BE2C (cell line): ENCODE results near the gene TLCD3B.
A peak's percentile ranks its signal among the peaks of the same experiment; 100 is the strongest.
"Not testable (repeated sequence)": the region's sequence is repeated elsewhere in the genome, so short reads cannot be mapped to it uniquely, and the experiment has no call there.

Source experiments
- DNase-seq: peaks from one replicate; pipeline ENCODE4 v3.0.0-alpha.2; 2020
- H3K27me3 ChIP-seq: fragments of 250-450 bp; sonication (Bioruptor Pico); 2 replicates; pipeline ENCODE4 v1.5.1; 2020; ENCODE audit warnings: mild to moderate bottlenecking
- H3K36me3 ChIP-seq: fragments of 250-450 bp; sonication (Bioruptor Pico); 2 replicates; pipeline ENCODE4 v1.5.1; 2020; ENCODE audit warnings: mild to moderate bottlenecking
- H3K4me1 ChIP-seq: fragments of 250-450 bp; sonication (Bioruptor Pico); 2 replicates; pipeline ENCODE4 v1.5.1; 2020
- H3K4me3 ChIP-seq: 2 replicates; pipeline ENCODE4 v1.5.1; 2011; ENCODE audit warnings: low read depth, low read length
- H3K9me3 ChIP-seq: fragments of 250-450 bp; sonication (Bioruptor Pico); 2 replicates; pipeline ENCODE4 v1.5.1; 2020
- CTCF ChIP-seq: IDR thresholded peaks from 2 replicates; pipeline ENCODE4 v1.5.1; 2012; ENCODE audit warnings: mild to moderate bottlenecking, low read depth, low read length

Gene TLCD3B

GRCh38 chr16:30016555-30017276 is 14.4 kb downstream of the TLCD3B start:
- Histone ChIP-seq H3K4me1 (no peaks in the 10 kb centered on the region), H3K36me3 (no peaks in the 10 kb centered on the region)

GRCh38 chr16:30015450-30015849 is 15.6 kb downstream of the TLCD3B start:
- not testable (repeated sequence) for H3K27me3 ChIP-seq, H3K36me3 ChIP-seq, DNase-seq, H3K4me1 ChIP-seq, H3K9me3 ChIP-seq, H3K4me3 ChIP-seq

More at GRCh38 chr16:30016555-30017276, 14.4 kb downstream of the TLCD3B start:
- DNase-seq, result no peak
- no peak overlapping the region for H3K4me3 ChIP-seq
- H3K27me3 ChIP-seq, result no peaks in the 10 kb centered on the region
- no peak for TF ChIP-seq CTCF
- H3K9me3 ChIP-seq, result no peaks in the 10 kb centered on the region

- not testable (repeated sequence) for H3K27me3 ChIP-seq, H3K36me3 ChIP-seq, H3K4me3 ChIP-seq, H3K4me1 ChIP-seq, H3K9me3 ChIP-seq, DNase-seq
Observed at GRCh38 chr16:30012598-30012997, 18.5 kb downstream of the TLCD3B start.

- no peak overlapping the region; the same call in 1 of the 2 replicates for H3K4me3 ChIP-seq
- no peak for TF ChIP-seq CTCF
- H3K4me1 ChIP-seq, result no peaks in the 10 kb centered on the region
- DNase-seq, result no peak
- H3K9me3 ChIP-seq, result no peaks in the 10 kb centered on the region
- no peaks in the 10 kb centered on the region for H3K36me3 ChIP-seq
- no peaks in the 10 kb centered on the region for H3K27me3 ChIP-seq
Observed at GRCh38 chr16:30011714-30012504, 19.2 kb downstream of the TLCD3B start.

- Histone ChIP-seq H3K9me3 (no peaks in the 10 kb centered on the region), H3K4me3 (peak within 1 kb of the TSS; percentile 54), H3K36me3 (no peaks in the 10 kb centered on the region), H3K27me3 (no peaks in the 10 kb centered on the region), H3K4me1 (no peaks in the 10 kb centered on the region)
- TF ChIP-seq CTCF, result no peak
- DNase-seq, result peak; percentile 65
Observed at GRCh38 chr16:30010844-30011713, 20.0 kb downstream of the TLCD3B start, which contains the start of gene DOC2A. Gene DOC2A, minus strand, starts transcription at chr16:30011027. Its CDS starts 805 bp downstream, at chr16:30010222.

- TF ChIP-seq CTCF, result no peak
- H3K9me3 ChIP-seq, result no peaks in the 10 kb centered on the region
- H3K36me3 ChIP-seq, result no peaks in the 10 kb centered on the region
- H3K4me3 ChIP-seq, result peak overlapping the region; percentile 54
- H3K27me3 ChIP-seq, result no peaks in the 10 kb centered on the region
- H3K4me1 ChIP-seq, result no peaks in the 10 kb centered on the region
- DNase-seq, result no peak
Observed at GRCh38 chr16:30009990-30010843, 20.9 kb downstream of the TLCD3B start.
